UCSD-AML1 (cell line): ENCODE results near the gene PARD6B.
"Not testable (repeated sequence)": the region's sequence is repeated elsewhere in the genome, so short reads cannot be mapped to it uniquely, and the experiment has no call there.

ENCODE experiments used
- DNase-seq: peaks from one replicate; lab custom pipeline; 2025; ENCODE audit not compliant: unreplicated experiment; lab: John Stamatoyannopoulos, UW

Gene PARD6B

DNA sequence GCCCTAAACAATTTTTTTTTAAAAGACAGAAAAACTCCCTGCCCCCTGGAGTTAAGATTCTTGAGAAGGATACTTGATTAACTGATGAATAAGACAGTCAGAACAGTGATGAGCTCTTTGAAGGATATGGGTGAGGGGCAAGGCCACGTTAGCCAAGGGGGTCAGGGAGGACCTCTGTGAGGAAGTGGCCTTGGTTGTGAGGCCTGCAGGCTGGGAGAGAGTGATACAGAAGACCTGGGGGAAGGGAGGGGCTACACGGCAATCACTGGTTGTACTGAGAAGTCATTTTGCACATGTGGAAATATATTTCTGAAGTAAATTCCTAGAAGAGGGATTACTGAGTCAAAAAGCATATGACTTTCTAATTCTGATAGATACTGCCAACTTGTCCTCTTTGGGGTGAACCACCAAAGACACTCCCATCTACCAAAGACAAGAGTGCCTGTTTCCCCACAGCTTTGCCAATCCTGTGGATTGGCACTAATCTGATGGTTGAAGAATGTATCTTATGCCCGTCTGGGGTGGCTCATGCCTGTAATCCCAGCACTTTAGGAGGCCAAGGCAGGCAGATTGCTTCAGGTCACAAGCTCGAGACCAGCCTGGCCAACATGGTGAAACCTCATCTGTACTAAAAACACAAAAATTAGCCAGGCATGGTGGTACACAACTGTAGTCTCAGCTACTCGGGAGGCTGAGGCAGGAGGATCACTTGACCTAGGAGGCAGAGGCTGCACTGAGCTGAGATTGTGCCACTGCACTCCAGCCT, 41.2 kb downstream of the PARD6B start:
- DNase-seq = no peak

DNA sequence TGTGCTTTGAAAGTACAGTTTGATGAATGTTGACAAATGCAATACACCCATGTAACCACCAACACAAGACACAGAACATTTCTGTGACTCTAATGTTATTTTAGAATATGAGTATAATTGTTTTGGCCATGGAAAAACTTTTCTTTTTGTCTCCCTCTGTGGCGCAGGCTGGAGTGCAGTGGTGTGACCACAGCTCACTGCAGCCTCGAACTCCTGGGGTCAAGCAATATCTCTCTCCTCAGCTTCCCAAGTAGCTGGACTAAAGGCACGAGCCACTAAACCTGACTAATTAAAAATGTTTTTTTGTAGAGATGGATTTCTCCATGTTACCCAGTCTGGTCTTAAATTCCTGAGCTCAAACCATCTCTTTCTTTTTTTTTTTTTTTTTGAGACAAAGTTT, 43.1 kb downstream of the PARD6B start:
- DNase-seq = no peak

DNA sequence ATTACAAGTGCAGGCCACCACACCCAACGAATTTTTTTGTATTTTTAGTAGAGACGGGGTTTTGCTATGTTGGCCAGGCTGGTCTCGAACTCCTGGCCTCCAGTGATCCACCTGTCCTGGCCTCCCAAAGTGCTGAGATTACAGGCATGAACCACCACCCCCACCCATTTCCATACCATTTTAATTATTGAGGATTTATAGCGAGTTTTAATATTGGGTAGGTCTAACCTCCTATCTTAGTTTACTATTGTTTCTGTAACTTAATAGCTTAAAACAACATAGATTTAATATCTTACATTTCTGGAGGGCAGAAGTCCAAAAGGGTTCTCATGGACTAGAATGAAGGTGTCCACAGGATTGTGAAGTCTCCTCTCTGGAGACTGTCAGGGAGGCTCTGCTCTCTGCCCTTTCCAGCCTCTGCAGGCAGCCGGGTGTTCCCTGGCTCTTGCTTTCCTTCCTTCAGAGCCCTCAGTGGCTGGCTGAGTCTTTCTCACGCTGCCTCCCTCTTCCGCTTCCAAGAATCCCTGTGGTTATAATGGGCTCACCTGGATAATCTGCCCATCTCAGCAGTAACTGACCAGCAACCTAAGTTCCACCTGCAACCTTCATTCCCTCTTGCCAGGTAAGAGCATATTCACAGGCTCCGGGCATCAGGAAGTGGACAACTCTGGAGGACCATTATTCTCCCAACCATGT, 44.9 kb downstream of the PARD6B start:
- no peak for DNase-seq

DNA sequence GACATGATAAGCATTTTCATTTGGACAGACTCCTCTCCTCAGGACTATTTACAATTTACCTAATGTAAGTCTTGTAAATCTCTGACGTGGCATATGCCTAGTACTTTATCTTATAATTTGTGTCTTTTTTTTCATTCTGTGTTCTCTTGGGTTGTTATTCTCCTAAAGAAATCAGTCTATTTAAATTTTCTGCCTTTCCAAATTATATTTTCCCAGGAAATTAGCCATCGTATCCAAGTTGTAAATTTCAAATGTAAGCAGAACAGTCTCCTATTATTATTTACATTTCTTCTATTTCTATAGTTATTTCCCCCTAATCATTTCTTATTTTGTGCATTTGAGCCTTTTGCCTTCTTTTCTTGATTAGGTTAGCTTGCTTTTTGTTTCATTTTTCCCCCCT, 46.0 kb downstream of the PARD6B start:
- DNase-seq = no peak

DNA sequence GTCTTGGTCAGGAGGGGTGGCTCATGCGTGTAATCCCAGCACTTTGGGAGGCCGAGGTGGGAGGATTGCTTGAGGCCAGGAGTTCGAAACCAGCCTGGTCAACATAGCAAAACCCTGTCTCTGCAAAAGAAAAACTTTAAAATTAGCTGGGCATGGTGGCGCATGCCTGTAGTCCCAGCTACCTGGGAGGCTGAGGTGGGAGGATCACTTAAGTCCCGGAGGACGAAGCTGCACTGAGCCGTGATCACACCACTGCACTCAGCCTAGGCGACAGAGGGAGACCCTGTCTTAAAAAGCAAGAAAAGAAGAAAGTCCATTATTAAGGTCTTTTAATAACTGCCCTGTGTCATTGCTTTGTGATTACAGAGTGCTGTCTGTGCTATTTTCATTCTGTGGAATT, 47.6 kb downstream of the PARD6B start:
- DNase-seq = not testable (repeated sequence)

DNA sequence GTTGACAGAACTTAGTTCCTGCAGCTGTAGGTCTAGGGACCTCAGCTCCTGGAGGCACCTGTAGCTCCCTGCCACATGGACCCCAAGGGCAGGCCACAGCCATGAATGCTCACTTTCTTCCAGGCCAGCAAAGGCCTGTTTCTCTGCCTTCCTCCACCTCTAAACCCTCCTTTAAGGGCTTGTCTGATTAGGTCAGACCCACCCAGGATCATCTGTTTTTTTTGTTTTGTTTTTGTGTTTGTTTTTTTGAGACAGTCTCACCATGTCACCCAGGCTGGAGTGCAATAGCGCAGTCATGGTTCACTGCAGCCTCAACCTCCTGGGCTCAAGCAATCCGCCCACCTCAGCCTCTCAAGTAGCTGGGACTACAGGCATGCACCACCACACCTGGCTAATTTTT, 52.0 kb downstream of the PARD6B start:
- DNase-seq = no peak

DNA sequence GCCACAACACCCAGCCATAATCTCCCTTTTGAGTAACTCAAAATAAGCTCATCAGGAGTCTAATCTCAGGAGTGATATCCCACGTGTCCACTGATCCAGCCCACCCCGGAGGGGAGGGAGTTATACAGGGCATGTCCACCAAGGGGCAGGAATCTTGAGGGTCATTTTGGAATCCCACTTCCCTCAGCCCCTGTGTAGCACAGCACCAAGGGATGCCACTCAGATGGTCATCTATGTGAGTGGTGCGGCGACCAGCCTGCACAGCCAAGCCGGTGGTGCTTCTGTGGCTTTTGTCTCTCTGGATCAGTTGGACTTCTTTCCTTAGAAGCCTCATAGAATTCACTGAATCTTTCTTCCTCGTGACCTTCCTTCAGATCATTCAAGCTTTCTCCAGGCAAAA, 52.5 kb downstream of the PARD6B start:
- no peak for DNase-seq

DNA sequence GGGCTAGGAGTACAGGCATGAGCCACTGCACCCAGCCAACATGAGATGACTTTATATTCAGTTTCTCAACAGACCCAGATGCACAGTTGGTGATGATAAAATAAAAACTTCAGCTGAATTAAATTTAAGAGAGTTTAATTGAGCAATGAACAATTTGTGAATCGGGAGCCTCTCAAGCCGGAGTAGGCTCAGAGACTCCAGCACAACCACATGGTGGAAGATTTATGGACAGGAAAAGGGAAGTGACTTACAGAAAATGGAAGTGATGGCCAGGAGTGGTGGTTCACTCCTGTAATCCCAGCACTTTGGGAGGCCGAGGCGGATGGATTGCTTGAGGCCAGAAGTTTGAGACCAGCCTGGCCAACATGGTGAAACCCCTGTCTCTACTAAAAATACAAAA, 53.1 kb downstream of the PARD6B start:
- DNase-seq = no peak

DNA sequence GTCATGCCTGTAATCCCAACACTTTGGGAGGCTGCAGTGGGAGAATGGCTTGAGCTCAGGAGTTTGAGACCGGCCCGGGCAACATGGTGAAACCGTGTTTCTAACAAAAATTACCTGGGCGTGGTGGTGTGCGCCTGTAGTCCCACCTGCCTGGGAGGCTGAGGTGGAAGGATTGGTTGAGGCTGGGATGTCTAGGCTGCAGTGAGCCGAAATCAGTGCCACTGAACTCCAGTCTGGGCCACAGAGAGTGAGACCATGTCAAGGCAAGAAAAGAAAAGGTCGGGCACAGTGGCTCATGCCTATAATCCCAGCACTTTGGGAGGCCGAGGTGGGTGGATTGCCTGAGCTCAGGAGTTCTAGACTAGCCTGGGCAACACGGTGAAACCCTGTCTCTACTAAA, 55.3 kb downstream of the PARD6B start:
- no peak for DNase-seq

DNA sequence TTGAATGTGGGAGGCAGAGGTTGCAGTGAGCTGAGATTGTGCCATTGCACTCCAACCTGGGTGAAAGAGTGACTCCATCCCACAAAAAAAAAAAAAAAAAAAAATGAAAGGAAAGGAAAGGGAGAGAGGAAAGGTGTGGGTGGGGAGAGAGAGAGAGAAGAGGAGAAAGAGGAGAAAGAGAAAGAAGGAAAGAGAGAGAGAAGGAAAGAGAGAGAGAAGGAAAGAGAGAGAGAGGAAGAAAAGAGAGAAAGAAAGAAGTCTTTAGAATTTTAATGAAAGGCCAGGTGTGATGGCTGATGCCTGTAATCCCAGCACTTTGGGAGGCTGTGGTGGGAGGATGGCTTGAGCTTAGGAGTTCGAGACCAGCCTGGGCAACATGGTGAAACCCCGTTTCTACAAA, 55.8 kb downstream of the PARD6B start:
- DNase-seq = no peak

DNA sequence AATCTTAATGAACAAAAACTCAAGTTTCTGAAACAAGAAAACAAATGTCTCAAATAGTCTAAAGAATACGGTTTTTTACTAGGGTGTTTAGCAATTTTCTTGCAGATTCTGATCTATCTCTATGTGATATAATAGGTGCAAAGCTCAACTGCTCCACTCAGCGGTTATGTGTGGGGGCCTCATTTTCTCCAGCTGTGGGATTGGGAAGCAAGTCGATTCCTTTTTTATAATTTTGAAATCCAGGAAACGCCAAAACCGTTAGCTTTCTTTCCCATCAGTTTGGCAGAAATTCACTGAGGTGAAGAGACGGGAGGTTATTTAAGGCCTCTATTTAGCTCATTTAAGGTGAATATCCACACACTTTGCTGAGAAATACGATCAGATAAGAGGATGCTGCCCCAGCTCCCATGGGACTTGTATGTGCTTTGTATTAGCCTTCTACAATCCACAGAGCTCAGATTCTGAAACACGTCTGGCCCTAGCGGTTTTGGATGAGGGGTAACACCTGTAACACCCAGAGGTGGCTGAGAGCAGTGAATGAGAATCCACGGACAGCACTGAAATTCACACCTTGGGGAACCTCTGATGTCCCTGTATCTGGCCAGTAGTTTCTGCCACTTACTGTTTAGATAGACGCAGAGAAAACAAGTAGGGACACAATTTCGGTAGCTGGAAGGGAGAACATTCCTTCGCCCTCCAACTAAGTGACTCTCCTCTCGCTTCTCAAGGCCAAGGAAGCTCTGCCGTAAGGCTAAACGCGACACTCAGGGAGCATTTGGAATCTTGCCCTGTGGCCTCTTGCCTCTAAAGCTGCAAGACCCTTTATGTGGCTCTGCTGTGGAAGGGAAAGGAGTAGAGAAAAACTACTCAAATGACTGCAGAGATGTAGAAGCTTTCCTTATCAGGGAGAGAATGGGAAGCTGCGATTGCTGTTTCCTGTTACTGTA, 56.9 kb downstream of the PARD6B start:
- no peak for DNase-seq

DNA sequence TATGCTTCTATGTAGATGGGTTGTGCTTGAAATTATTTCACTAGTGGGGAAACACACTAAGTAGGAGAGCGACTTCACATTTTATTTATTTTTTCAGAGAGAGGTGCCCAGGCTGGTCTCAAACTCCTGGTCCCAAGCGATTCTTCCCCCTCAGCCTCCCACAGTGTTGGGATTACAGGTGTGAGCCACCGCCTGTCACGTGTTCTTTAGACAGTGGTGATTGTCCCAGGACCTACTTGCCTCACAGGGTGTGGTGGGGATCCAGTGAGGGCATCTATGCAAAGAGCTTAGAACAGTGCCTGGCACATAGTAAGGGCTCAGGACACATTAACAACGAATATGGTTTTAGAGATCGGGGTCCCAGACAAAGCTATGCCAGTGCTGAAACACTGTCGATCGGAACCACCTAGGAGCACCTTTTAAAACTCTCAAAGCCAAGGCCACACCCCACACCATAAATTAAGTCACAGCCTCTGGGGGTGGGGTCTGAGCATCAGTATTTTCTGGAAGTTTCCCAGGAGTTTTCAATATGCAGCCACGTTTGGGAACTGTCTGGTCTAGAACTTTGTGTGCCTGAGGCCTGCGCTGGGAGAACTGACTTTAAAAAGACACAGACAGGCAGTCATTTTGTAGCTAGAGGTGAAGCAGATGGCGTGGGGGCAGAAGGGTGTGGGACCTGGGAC, 58.7 kb downstream of the PARD6B start:
- no peak for DNase-seq

DNA sequence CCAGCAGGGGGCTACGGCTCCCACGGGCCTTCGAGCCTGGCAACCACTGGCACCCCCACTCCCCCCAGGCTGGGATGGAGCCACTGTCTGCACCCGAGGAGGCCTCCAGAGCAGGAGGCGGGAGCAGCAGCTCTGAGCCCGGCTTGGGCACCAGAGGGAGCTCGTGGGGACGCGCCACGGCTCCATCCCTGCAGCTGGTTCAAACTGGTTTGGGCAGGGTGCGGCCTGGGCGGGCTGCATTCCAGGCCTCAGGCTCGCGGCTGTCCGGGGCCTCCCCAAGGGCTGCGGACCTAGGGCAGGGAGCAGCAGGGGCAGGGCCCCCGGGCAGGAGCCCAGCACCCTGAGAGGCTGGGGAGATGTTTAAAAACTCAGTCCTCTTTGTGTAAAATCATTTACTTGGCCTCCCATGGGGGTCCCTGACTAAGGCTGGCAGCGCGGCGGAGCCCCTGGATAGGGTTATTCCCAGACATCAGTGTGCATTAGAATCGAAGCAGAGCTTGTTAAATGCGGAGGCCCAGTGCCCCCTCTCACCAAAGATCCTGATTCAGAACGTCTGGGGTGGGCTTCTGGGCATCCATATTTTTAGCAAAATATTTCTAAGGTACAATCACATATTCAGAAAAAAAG, 59.4 kb downstream of the PARD6B start:
- DNase-seq = peak; percentile 88

DNA sequence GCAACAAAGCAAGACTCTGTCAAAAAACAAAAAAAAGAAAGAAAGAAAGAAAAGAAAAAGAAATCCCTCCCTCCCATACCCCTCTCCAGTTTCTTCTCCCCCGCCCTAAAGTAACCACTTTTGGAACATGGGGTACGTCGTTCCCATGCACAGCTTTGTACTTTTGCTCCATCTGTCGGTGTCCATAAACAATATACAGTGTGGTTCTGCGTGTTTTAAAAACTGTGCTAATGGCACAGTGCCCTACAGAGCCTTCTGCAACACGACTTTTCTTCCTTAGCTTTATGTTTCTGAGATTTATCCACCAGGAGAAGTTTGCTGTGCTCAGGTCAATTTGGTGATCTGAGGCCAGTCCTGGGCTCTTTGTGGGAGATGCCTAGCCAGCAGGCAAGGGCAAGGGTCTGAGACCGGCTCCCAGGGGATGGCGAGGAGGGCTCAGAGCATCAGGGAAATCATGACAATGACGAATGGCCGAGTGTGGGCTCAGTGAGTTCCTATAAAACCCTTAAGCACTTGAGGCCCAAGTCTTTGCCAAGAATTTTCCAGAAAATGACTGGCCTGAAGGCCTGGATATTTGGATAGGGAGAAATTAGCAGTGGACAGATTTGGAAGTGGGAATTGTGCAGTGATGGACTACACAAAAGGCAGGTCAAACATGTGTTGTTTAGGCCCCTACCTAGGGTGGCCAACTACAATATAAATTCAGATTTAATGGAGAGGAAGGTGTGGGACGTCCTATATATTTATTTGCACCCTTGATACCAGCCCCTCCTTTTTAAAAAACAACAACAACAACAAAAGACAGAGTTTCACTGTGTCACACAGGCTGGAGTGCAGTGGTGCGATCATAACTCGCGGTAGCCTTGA, 61.6 kb downstream of the PARD6B start:
- no peak for DNase-seq

DNA sequence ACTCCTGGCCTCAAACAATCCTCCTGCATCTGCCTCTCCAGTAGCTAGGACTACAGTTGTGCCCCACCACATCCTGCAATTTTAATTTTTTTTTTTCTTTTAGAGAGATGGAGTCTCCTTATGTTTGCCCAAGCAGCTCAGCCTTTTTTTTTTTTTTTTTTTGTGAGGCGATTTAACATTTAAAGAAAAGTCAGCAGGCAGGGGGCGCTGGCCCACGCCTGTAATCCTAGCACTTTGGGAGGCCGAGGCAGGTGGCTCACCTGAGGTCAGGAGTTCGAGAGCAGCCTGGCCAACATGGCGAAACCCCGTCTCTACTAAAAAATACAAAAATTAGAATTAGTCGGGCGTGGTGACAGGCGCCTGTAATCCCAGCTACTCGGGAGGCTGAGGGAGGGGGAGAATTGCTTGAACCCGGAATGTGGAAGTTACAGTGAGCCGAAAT, 62.2 kb downstream of the PARD6B start:
- peak; percentile 46 for DNase-seq

DNA sequence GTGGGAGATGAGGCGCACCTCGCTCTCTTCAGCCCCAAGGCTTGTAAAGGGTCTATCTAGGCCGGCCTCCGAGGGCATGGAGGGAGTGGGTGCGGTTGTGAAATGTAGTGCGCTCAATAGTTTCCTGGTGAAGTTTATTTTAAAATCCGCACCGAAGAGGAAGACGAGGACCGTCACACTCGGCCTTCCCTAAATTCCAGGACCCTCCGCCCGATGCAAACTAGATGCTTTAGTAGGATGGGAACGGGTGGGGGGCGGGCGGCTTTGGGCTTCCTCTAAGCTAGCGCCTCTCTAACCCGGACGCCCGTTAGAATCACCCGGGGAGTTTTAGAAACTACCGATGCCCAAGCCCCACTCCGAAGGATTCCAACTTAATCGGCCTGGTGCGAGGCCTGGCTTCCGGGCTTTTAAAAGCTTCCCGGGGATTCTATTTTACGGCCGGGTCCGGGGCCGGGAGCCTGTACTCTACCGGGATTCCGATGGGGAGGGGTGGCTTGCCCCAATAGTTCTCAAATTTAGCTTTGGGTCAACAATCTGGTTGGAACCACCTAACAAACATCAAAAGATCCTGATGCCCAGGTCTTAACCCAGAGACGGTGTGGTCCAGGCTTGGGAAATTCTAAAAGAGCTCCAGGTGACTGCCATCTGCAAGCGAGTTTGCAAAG, 62.9 kb downstream of the PARD6B start:
- no peak for DNase-seq

DNA sequence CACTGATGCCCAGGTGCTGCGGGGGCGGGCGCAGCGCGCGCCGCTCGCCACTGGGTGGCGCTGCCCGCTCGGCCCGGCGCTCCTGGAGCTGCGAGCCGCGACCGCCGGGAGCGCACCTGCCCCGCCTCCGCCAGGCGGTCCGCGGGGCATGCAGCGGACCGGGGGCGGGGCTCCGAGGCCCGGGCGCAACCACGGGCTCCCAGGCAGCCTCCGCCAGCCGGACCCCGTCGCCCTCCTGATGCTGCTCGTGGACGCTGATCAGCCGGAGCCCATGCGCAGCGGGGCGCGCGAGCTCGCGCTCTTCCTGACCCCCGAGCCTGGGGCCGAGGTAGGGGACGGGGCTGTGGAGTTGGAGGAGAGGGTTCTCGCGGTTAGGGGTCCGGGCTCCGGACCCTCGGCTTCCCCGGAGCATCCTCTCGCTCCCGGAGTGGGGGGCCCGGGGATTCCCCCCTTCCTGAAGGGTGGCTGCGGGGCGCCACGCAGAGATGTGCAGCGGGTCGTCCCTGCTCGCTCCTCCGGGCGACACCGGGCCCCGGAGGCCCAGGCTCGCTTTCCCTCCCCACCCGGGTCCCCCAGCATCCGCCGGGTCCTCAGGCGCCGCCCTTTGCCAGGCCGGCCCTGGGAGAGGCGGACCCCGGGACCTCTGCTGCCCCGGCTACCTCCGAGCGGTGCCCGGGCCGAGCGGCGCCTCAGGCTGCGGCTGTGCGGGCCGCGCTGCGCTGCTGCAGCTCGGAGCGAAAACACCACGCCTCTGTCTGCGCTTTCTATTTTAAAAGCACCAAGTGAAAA, 63.7 kb downstream of the PARD6B start, which contains the start of gene BCAS4:
Gene BCAS4, plus strand, starts transcription at position 216 of the 789 bp plus-strand sequence. Its CDS starts 23 bp downstream, at position 239.
- peak; percentile 84 for DNase-seq

DNA sequence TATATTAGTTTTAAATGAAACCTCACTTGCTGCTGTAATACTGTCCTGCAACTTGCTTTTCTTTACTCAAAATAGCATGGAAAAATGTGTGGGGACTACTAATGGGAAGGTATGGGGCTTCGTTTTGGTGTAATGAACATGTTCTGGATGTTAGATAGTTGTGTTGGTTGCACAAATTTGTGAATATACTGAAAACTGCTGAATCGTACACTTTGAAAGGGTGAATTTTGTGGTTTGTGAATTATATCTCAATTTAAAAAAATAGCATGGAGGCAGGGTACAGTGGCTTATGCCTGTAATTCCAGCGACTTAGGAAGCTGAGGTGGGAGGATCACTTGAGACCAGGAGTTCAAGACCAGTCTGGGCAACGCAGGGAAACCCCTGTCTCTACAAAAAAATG, 65.8 kb downstream of the PARD6B start:
- DNase-seq = no peak
